K562 (cell line): ENCODE measurements around the gene TIMM23. TPM values are rescaled to one million over a fixed set of nuclear protein-coding genes. Genes with fewer than 3 reads are reported as not detected.

Experiments
- DPF2 ChIP-seq: fragments of 450-650 bp; IDR thresholded peaks from 2 replicates; pipeline ENCODE4 v1.6.1; 2016
- HMG20B ChIP-seq: fragments of 250-450 bp; sonication (Bioruptor Pico); IDR thresholded peaks from 2 replicates; pipeline ENCODE4 v1.5.0; 2021; ENCODE audit warnings: mild to moderate bottlenecking
- HMGN3 ChIP-seq: IDR thresholded peaks from 2 replicates; pipeline ENCODE4 v1.6.1; 2011; ENCODE audit warnings: borderline replicate concordance, low read depth, mild to moderate bottlenecking, mixed read lengths, low read length; ENCODE audit not compliant: insufficient read length; ENCODE audit errors: extremely low read depth
- HNRNPUL1 ChIP-seq: fragments of 200-400 bp; formaldehyde crosslinking; IDR thresholded peaks from 2 replicates; pipeline ENCODE4 v1.6.1; 2017; ENCODE audit warnings: low read length
- KHSRP ChIP-seq: fragments of 450-650 bp; IDR thresholded peaks from 2 replicates; pipeline ENCODE4 v1.6.1; 2017
- NCOA2 ChIP-seq, 2 experiments: fragments of 450-650 bp; IDR thresholded peaks; 2 replicates each; pipeline ENCODE4 v1.6.1; 2018; ENCODE audit warnings: mild to moderate bottlenecking in 2 of 2, moderate library complexity in 1 of 2; ENCODE audit not compliant: partially characterized antibody in 2 of 2
- SMAD3 ChIP-seq: fragments of 450-650 bp; formaldehyde crosslinking; conservative IDR thresholded peaks from 2 replicates; pipeline ENCODE4 v1.4.0; 2020; ENCODE audit warnings: mild to moderate bottlenecking
- TGIF2 ChIP-seq: sonication (generic); formaldehyde crosslinking; IDR thresholded peaks from 2 replicates; pipeline ENCODE4 v1.8.1; 2022; ENCODE audit warnings: mild to moderate bottlenecking, missing genetic modification reagents, moderate library complexity
- ZBTB11 ChIP-seq, 3 experiments: fragments of 200-800 bp in 1 of 3; fragments of 250-450 bp in 1 of 3; fragments of 450-650 bp in 1 of 3; sonication (Bioruptor Pico) in 1 of 3; sonication (Bioruptor generic) in 1 of 3; formaldehyde crosslinking in 1 of 3; IDR thresholded peaks; 2 replicates each; pipeline versions ENCODE4 v1.6.1 to v1.8.0; 2016 to 2022; ENCODE audit warnings: mild to moderate bottlenecking in 2 of 3, missing genetic modification characterization in 2 of 3, missing compliant biosample characterization in 1 of 3, moderate library complexity in 1 of 3
- ZFP91 ChIP-seq: sonication (generic); formaldehyde crosslinking; IDR thresholded peaks from 2 replicates; pipeline ENCODE4 v1.8.0; 2022; ENCODE audit warnings: mild to moderate bottlenecking, missing genetic modification reagents
- ZMIZ1 ChIP-seq, 2 experiments: fragments of 150-350 bp in 1 of 2; IDR thresholded peaks; 2 replicates each; pipeline ENCODE4 v1.6.1; 2012 to 2016; ENCODE audit warnings: low read depth in 2 of 2, low read length in 2 of 2, mild to moderate bottlenecking in 1 of 2, moderate library complexity in 1 of 2
- ZNF232 ChIP-seq: sonication (generic); formaldehyde crosslinking; IDR thresholded peaks from 2 replicates; pipeline ENCODE4 v1.8.0; 2022; ENCODE audit warnings: mild to moderate bottlenecking, missing genetic modification reagents
- ZNF778 ChIP-seq: fragments of 450-650 bp; formaldehyde crosslinking; IDR thresholded peaks from 2 replicates; pipeline ENCODE4 v1.4.0; 2020; ENCODE audit warnings: mild to moderate bottlenecking, moderate library complexity
- polyA plus RNA-seq, 8 experiments: library from polyadenylated mRNA; depleted of rRNA in 4 of 8; stranded (reverse) in 5 of 8; unstranded in 3 of 8; fragments of >200 nt; fragmentation: Nextera tagmentation in 2 of 8; fragmentation: Illumina TruSeq in 1 of 8; extraction: Ambion mirVana in 2 of 8; extraction: Trizol in 1 of 8; gene quantifications; 2 replicates each; pipeline versions ENCODE4 v1.2.1 to v1.2.3, GENCODE V29; 2011 to 2014; ENCODE audit warnings: inconsistent platforms in 1 of 8, missing spikeins in 1 of 8
- total RNA-seq, 7 experiments: library from RNA; depleted of rRNA in 6 of 7; stranded (reverse); fragments of >200 nt in 6 of 7; fragmentation: Illumina TruSeq in 2 of 7; extraction: Trizol in 2 of 7; gene quantifications; 2 replicates each; pipeline versions ENCODE4 v1.2.1 to v1.2.3, GENCODE V29; 2011 to 2021; ENCODE audit warnings: low replicate concordance in 1 of 7

Gene TIMM23
- total and polyA plus RNA-seq, 9 of the 15 experiments (the other 6 are each of a cell fraction or from before 2014, with no cell fraction given) = 148 to 280 (median 183) TPM

- TF ChIP-seq HMGN3 = peak; percentile 96
- no peak for TF ChIP-seq ZNF778 (CRISPR knock-in tag)
- no peak for TF ChIP-seq KHSRP
- no peak for TF ChIP-seq SMAD3 (CRISPR knock-in tag)
- TF ChIP-seq DPF2 = peak; percentile 41; the same call in 1 of the 2 replicates
- TF ChIP-seq TGIF2 = no peak
- TF ChIP-seq NCOA2 (IDR thresholded peaks at IDR 0.05; ENCODE audit: partially characterized antibody in 2 of 2) = no peak
- no peak for TF ChIP-seq ZBTB11 (CRISPR knock-in tag; IDR thresholded peaks at IDR 0.05)
- no peak for TF ChIP-seq HNRNPUL1
- no peak for TF ChIP-seq ZNF232
- TF ChIP-seq ZFP91 = no peak
- peak; percentile 57; the same call in 1 of the 2 replicates for TF ChIP-seq HMG20B
- no peak for TF ChIP-seq ZMIZ1 (IDR thresholded peaks at IDR 0.05; ENCODE audit: low read depth in 2 of 2, low read length in 2 of 2)
These were observed 50.9 kb downstream of the TIMM23 start (continued) for GRCh38 chr10:46022978-46023702.
